H1 (cell line): ENCODE data around the gene CHD6. TPM values are rescaled to one million over a fixed set of nuclear protein-coding genes. Genes with fewer than 3 reads are reported as not detected.

ENCODE experiments used
- CTCF ChIA-PET: fragments of 300-600 bp; sonication (Branson Sonifier 250); formaldehyde crosslinking; loops from one replicate; lab custom pipeline; 2021; ENCODE audit not compliant: partially characterized antibody; lab: Charles Lee
- POLR2A ChIA-PET: fragments of 300-600 bp; sonication (Branson Sonifier 250); formaldehyde crosslinking; loops from one replicate; lab custom pipeline; 2021; ENCODE audit warnings: inconsistent platforms; ENCODE audit not compliant: partially characterized antibody; lab: Charles Lee
- DNase-seq, 2 experiments: peaks; one replicate each; pipeline versions ENCODE4 v3.0.0 to v3.0.0-alpha.2; 2010 to 2022; ENCODE audit warnings: low spot score in 2 of 2, low read depth in 1 of 2, mixed read lengths in 1 of 2
- FAIRE-seq: peaks from 2 replicates; lab custom pipeline; 2011; peaks lifted over from hg19 to GRCh38; lab: Jason Lieb, UNC
- H2AFZ ChIP-seq: 2 replicates; pipeline ENCODE4 v1.8.1; 2012; ENCODE audit warnings: low read length, inconsistent platforms
- H2AK5ac ChIP-seq: 2 replicates; pipeline ENCODE4 v1.6.1; 2013; ENCODE audit warnings: low read depth, low read length
- H2BK120ac ChIP-seq: replicated peaks from 2 replicates; pipeline ENCODE3; 2013; ENCODE audit warnings: low read depth, low read length, inconsistent platforms
- H2BK12ac ChIP-seq: 2 replicates; pipeline ENCODE4 v1.6.1; 2013; ENCODE audit warnings: low read depth, low read length
- H2BK15ac ChIP-seq: 2 replicates; pipeline ENCODE4 v1.6.1; 2013; ENCODE audit warnings: low read length
- H2BK20ac ChIP-seq: 2 replicates; pipeline ENCODE4 v1.6.1; 2013; ENCODE audit warnings: low read length
- H2BK5ac ChIP-seq: 2 replicates; pipeline ENCODE4 v1.6.1; 2013; ENCODE audit warnings: low read depth, low read length
- H3K14ac ChIP-seq: 2 replicates; pipeline ENCODE4 v1.6.1; 2013; ENCODE audit warnings: inconsistent platforms; ENCODE audit not compliant: insufficient read length
- H3K18ac ChIP-seq: 2 replicates; pipeline ENCODE4 v1.6.1; 2013; ENCODE audit warnings: low read length; ENCODE audit errors: extremely low read depth
- H3K23ac ChIP-seq: 2 replicates; pipeline ENCODE4 v1.6.1; 2013; ENCODE audit warnings: inconsistent platforms; ENCODE audit not compliant: insufficient read length
- H3K23me2 ChIP-seq: 2 replicates; pipeline ENCODE4 v1.6.1; 2013; ENCODE audit warnings: low read depth, low read length
- H3K27ac ChIP-seq: 2 replicates; pipeline ENCODE4 v1.6.1; 2011; ENCODE audit warnings: low read depth, low read length, inconsistent platforms
- H3K27me3 ChIP-seq, 4 experiments: replicated peaks in 1 of 4; 1 replicate in 1 of 4; 2 replicates in 3 of 4; pipeline versions ENCODE4 v1.6.1 to v1.8.1; 2011 to 2013; ENCODE audit warnings: low read length in 3 of 4, mild to moderate bottlenecking in 3 of 4, inconsistent platforms in 2 of 4, mixed read lengths in 2 of 4, moderate library complexity in 1 of 4; ENCODE audit not compliant: control insufficient read depth in 3 of 4, insufficient read depth in 3 of 4; ENCODE audit errors: extremely low read depth in 1 of 4
- H3K36me3 ChIP-seq, 4 experiments: 2 replicates each; pipeline versions ENCODE4 v1.6.1 to v1.8.1; 2011 to 2013; ENCODE audit warnings: mild to moderate bottlenecking in 4 of 4, low read length in 3 of 4, moderate library complexity in 2 of 4, control low read depth in 1 of 4, inconsistent platforms in 1 of 4; ENCODE audit not compliant: insufficient read depth in 4 of 4, control insufficient read depth in 2 of 4
- H3K4ac ChIP-seq: replicated peaks from 2 replicates; pipeline ENCODE3; 2013; ENCODE audit warnings: low read length, low read depth, mixed read lengths, inconsistent platforms; ENCODE audit not compliant: insufficient read length
- H3K4me1 ChIP-seq, 4 experiments: replicated peaks in 1 of 4; 1 replicate in 1 of 4; 2 replicates in 3 of 4; pipeline versions ENCODE4 v1.6.1 to v1.8.1; 2011 to 2013; ENCODE audit warnings: low read length in 3 of 4, inconsistent platforms in 2 of 4, mixed read lengths in 1 of 4; ENCODE audit not compliant: insufficient read depth in 4 of 4, control insufficient read depth in 3 of 4
- H3K4me2 ChIP-seq, 2 experiments: 2 replicates each; pipeline versions ENCODE4 v1.6.1 to v1.8.1; 2011 to 2013; ENCODE audit warnings: low read depth in 2 of 2, low read length in 2 of 2, control low read depth in 1 of 2, inconsistent platforms in 1 of 2, mild to moderate bottlenecking in 1 of 2; ENCODE audit not compliant: insufficient read depth in 1 of 2
- H3K4me3 ChIP-seq, 4 experiments: fragments of 200-600, 300-600 bp in 1 of 4; sonication (generic), shearing (Covaris generic), sonication (Bioruptor Twin) in 1 of 4; 2 replicates each; pipeline versions ENCODE4 v1.5.1 to v1.8.1; 2011 to 2016; ENCODE audit warnings: low read length in 4 of 4, low read depth in 3 of 4, control low read depth in 2 of 4, inconsistent platforms in 2 of 4, mild to moderate bottlenecking in 2 of 4, mixed read lengths in 1 of 4, moderate library complexity in 1 of 4; ENCODE audit not compliant: insufficient read depth in 2 of 4; ENCODE audit errors: extremely low read depth in 1 of 4
- H3K56ac ChIP-seq: replicated peaks from 2 replicates; pipeline ENCODE3; 2013; ENCODE audit warnings: low read depth, mild to moderate bottlenecking, mixed read lengths, low read length, inconsistent platforms; ENCODE audit not compliant: insufficient read length
- H3K79me1 ChIP-seq: 2 replicates; pipeline ENCODE4 v1.6.1; 2013; ENCODE audit warnings: low read depth, low read length, control low read depth
- H3K79me2 ChIP-seq, 2 experiments: 2 replicates each; pipeline versions ENCODE4 v1.6.1 to v1.8.1; 2012 to 2013; ENCODE audit warnings: low read length in 2 of 2, mild to moderate bottlenecking in 2 of 2, inconsistent platforms in 1 of 2; ENCODE audit not compliant: insufficient read depth in 2 of 2, control insufficient read depth in 1 of 2
- H3K9ac ChIP-seq, 4 experiments: replicated peaks in 1 of 4; 1 replicate in 1 of 4; 2 replicates in 3 of 4; pipeline versions ENCODE4 v1.6.1 to v1.8.1; 2011 to 2013; ENCODE audit warnings: low read depth in 3 of 4, low read length in 3 of 4, control low read depth in 2 of 4, mild to moderate bottlenecking in 2 of 4, moderate library complexity in 2 of 4, inconsistent platforms in 1 of 4; ENCODE audit errors: extremely low read depth in 1 of 4
- H3K9me3 ChIP-seq, 2 experiments: 2 replicates each; pipeline versions ENCODE4 v1.6.1 to v1.8.1; 2012 to 2013; ENCODE audit warnings: mild to moderate bottlenecking in 2 of 2, moderate library complexity in 2 of 2, control low read depth in 1 of 2, inconsistent platforms in 1 of 2, low read depth in 1 of 2, low read length in 1 of 2, mixed read lengths in 1 of 2; ENCODE audit not compliant: insufficient read depth in 2 of 2
- H4K20me1 ChIP-seq, 2 experiments: replicated peaks in 1 of 2; 2 replicates each; pipeline versions ENCODE3 to v1.8.1; 2011 to 2013; ENCODE audit warnings: inconsistent platforms in 2 of 2, low read length in 2 of 2, mild to moderate bottlenecking in 1 of 2; ENCODE audit not compliant: insufficient read depth in 2 of 2, control insufficient read depth in 1 of 2
- H4K5ac ChIP-seq: 2 replicates; pipeline ENCODE4 v1.6.1; 2013; ENCODE audit warnings: low read length, low read depth, mixed read lengths, inconsistent platforms; ENCODE audit not compliant: insufficient read length
- H4K8ac ChIP-seq: 2 replicates; pipeline ENCODE4 v1.8.0; 2013; ENCODE audit warnings: mild to moderate bottlenecking, moderate library complexity, low read length, inconsistent platforms; ENCODE audit not compliant: insufficient read depth; ENCODE audit errors: extremely low read depth
- H4K91ac ChIP-seq: replicated peaks from 2 replicates; pipeline ENCODE3; 2013; ENCODE audit warnings: low read length, mixed read lengths, inconsistent platforms; ENCODE audit not compliant: insufficient read length
- CEBPB ChIP-seq: IDR thresholded peaks from 2 replicates; pipeline ENCODE4 v1.6.1; 2012; ENCODE audit warnings: low read depth, low read length
- NRF1 ChIP-seq: IDR thresholded peaks from 2 replicates; pipeline ENCODE4 v1.6.1; 2011; ENCODE audit warnings: mild to moderate bottlenecking, low read depth, low read length, improper control_type of control experiment
- WGBS, 2 experiments: shearing (Covaris generic) in 1 of 2; methylation state at CpG; one replicate each; pipeline versions ENCODE4 v1.1.6 to v1.1.7; 2013 to 2015; ENCODE audit warnings: low lambda C conversion rate in 2 of 2, mixed read lengths in 2 of 2, inconsistent platforms in 1 of 2, low coverage in 1 of 2, missing lambda C conversion rate in 1 of 2; ENCODE audit not compliant: insufficient replicate concordance in 2 of 2, insufficient coverage in 1 of 2, insufficient read length in 1 of 2; ENCODE audit errors: extremely low coverage in 1 of 2, missing lambda C conversion rate in 1 of 2; 5-methylcytosine and 5-hydroxymethylcytosine counted together
- polyA plus RNA-seq, 7 experiments: library from polyadenylated mRNA; depleted of rRNA in 3 of 7; stranded (reverse) in 5 of 7; unstranded in 2 of 7; fragments of >200 nt in 5 of 7; fragments of 200-250 nt in 2 of 7; gene quantifications; 1 replicate in 5 of 7; 2 replicates in 1 of 7; 4 replicates in 1 of 7; pipeline versions ENCODE4 v1.2.1 to v1.2.3, GENCODE V29; 2011 to 2013; ENCODE audit warnings: missing spikeins in 2 of 7, mixed read lengths in 2 of 7
- total RNA-seq: library from RNA; stranded (reverse); fragmentation: NEBNext Ultra II Directional; extraction: Animal tissue kit (Norgen Biotek cat#: 25700); gene quantifications from 2 replicates; pipeline ENCODE4 v1.2.1, GENCODE V29; 2021

The CHD6 gene
- total and polyA plus RNA-seq, 2 of the 8 experiments (the other 6 are each of a cell fraction or from before 2014, with no cell fraction given): 11.1 to 62.9 TPM

DNA sequence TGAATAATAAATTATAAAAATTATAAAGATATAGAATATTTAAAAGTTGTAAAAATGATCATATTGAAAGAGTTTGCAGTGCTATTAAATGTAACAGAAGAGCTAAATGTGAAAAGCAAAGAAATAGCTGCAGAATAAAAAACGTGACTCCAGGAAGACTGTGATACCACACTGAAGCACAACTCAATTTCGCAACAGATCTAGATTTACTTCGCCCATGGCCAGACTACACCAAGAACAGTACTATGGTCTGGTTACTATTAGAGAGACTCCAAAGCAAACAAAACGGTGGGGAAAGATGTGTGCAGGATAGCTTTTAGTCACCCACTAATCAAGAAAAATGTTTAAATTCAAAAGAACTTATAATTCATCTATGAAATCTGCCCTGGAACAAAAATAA lies 1.9 kb downstream of the CHD6 start:
- Histone ChIP-seq H3K79me1 (peaks cover 3% of the 10 kb centered on the region; the same call in 1 of the 2 replicates), H3K27ac (no peak overlapping the region), H3K27me3 (no peaks in the 10 kb centered on the region), H2BK12ac (no peak overlapping the region), H4K5ac (no peak overlapping the region), H3K4ac (no peak overlapping the region), H3K79me2 (peaks cover 41 to 64% of the 10 kb centered on the region in 2 experiments), H2AK5ac (no peak overlapping the region), H3K56ac (no peak overlapping the region), H3K18ac (no peak overlapping the region), H3K14ac (no peak overlapping the region), H4K8ac (no peak overlapping the region), H2BK5ac (no peak overlapping the region), H3K9me3 (no peaks in the 10 kb centered on the region), H2BK120ac (no peak overlapping the region), H3K9ac (no peak overlapping the region), H2AFZ (no peak overlapping the region), H2BK15ac (no peak overlapping the region), H3K4me1 (peaks cover 2 to 13% (median 10%) of the 10 kb centered on the region in 4 experiments; a peak in 5 of 7 replicates), H3K23me2 (no peaks in the 10 kb centered on the region; the same call in 1 of the 2 replicates), H3K4me3 (peak overlapping the region in 1 of 4 experiments; percentile 97; a peak in 1 of 8 replicates), H4K20me1 (peaks cover 13 to 16% of the 10 kb centered on the region in 2 experiments), H3K4me2 (peak overlapping the region; percentile 68 to 76; a peak in 2 of 4 replicates), H4K91ac (no peak overlapping the region), H3K36me3 (no peaks in the 10 kb centered on the region), H2BK20ac (no peak overlapping the region), H3K23ac (no peak overlapping the region)
- no peak for FAIRE-seq
- ChIA-PET CTCF (interaction anchor here (1.4 kb wide), 1 partner anchor 277 kb away, joined by 3 read pairs; no protein-coding TSS in a partner anchor), POLR2A (interaction anchor here (1.1 to 2.8 kb wide), 4 partner anchors 11 to 77 kb away, joined by 4 to 8 read pairs (median 6); no protein-coding TSS in a partner anchor)
- no peak for TF ChIP-seq NRF1
- peak; percentile 84; the same call in 1 of the 2 replicates for TF ChIP-seq CEBPB
- WGBS, 2 experiments: 85% methylated on average over 4 of the region's 4 CpGs; no CpG with 5 or more reads in 1 of the 2 experiments
- no peak for DNase-seq
